ENCODE data around the gene TXNDC2. TPM values are rescaled to one million over a fixed set of nuclear protein-coding genes. Genes with fewer than 3 reads are reported as not detected.

Gene TXNDC2
- total RNA-seq, 1 donor from 2014 or later, result 0.07 TPM

DNA sequence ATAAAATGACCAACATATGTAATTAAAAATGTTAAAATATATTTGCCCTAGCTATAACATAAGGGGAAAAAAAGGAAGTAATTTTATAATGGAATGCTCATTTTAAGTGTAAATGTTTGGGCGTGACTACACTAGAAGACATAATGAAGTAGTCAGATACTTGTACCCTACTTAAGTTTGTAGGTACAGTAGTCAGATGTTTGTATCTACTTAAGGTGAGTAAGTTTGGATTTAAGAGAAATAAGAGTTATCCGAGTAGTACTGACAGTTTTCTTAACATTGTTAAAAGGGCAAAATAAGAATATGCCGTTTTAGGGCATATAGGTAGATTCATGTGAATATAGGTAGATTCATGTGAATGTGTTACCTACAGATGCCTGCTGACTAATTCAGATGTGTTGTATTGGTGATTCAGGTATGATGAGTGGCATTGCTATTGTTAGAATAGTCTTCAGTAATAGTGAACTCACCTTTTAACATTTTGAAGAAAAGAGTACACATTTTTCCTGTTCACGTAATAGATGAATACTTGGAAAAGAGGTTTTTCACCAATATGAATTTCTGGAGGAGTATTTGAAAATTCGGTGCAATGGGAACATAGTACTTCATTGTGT is 43.0 kb downstream of the TXNDC2 start:
- H3K4me3 Mint-ChIP-seq (ENCODE audit: unreplicated experiment), result no peak overlapping the region
- H3K9ac ChIP-seq (ENCODE audit: low read length), result no peak overlapping the region
- H3K79me2 ChIP-seq (ENCODE audit: insufficient read depth, low read length), result peaks cover 100% of the 10 kb centered on the region
- H3K4me2 ChIP-seq (ENCODE audit: low read length), result no peak overlapping the region
- H3K9me3 ChIP-seq (ENCODE audit: insufficient read depth, low read depth, low read length), result no peaks in the 10 kb centered on the region
- H3K36me3 Mint-ChIP-seq (ENCODE audit: low read depth, unreplicated experiment), result peaks cover 13% of the 10 kb centered on the region
- peaks cover 5% of the 10 kb centered on the region for H3K4me1 ChIP-seq (ENCODE audit: insufficient read depth, low read length)
- H3K27me3 ChIP-seq (ENCODE audit: insufficient read depth, low read length), result no peaks in the 10 kb centered on the region
- H3K36me3 ChIP-seq (ENCODE audit: insufficient read depth, low read length), result peaks cover 4% of the 10 kb centered on the region
- H3K27ac ChIP-seq (ENCODE audit: low read depth, low read length), result no peak overlapping the region
- FAIRE-seq (no peak), DNase-seq (ENCODE audit: low read depth) (no peak)
- no peaks in the 10 kb centered on the region for H3K9me3 Mint-ChIP-seq (ENCODE audit: unreplicated experiment)
- no peaks in the 10 kb centered on the region for H3K27me3 Mint-ChIP-seq (ENCODE audit: low read depth, unreplicated experiment)
- peaks cover 88% of the 10 kb centered on the region for H4K20me1 ChIP-seq (ENCODE audit: insufficient read depth, low read length)
- no peak overlapping the region for H3K4me3 ChIP-seq (ENCODE audit: insufficient read depth, low read depth, low read length)
- peaks cover 50% of the 10 kb centered on the region for H3K4me1 Mint-ChIP-seq (ENCODE audit: low read depth, unreplicated experiment)
- H3K27ac Mint-ChIP-seq (ENCODE audit: unreplicated experiment), result no peak overlapping the region
- no peak for TF ChIP-seq EZH2 (IDR thresholded peaks at IDR 0.05; ENCODE audit: insufficient read depth, low read length)
- TF ChIP-seq, protein P1, sequence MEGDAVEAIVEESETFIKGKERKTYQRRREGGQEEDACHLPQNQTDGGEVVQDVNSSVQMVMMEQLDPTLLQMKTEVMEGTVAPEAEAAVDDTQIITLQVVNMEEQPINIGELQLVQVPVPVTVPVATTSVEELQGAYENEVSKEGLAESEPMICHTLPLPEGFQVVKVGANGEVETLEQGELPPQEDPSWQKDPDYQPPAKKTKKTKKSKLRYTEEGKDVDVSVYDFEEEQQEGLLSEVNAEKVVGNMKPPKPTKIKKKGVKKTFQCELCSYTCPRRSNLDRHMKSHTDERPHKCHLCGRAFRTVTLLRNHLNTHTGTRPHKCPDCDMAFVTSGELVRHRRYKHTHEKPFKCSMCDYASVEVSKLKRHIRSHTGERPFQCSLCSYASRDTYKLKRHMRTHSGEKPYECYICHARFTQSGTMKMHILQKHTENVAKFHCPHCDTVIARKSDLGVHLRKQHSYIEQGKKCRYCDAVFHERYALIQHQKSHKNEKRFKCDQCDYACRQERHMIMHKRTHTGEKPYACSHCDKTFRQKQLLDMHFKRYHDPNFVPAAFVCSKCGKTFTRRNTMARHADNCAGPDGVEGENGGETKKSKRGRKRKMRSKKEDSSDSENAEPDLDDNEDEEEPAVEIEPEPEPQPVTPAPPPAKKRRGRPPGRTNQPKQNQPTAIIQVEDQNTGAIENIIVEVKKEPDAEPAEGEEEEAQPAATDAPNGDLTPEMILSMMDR (IDR thresholded peaks at IDR 0.05; ENCODE audit: insufficient read depth, low read depth, low read length), result no peak
- no peak overlapping the region for H2AFZ ChIP-seq (ENCODE audit: low read depth, low read length)

- Histone ChIP-seq H3K79me2 (ENCODE audit: insufficient read depth, low read length) (peaks cover 98% of the 10 kb centered on the region), H3K4me2 (ENCODE audit: low read length) (no peak overlapping the region), H3K27me3 (ENCODE audit: insufficient read depth, low read length) (no peaks in the 10 kb centered on the region), H3K9me3 (ENCODE audit: insufficient read depth, low read depth, low read length) (no peaks in the 10 kb centered on the region), H4K20me1 (ENCODE audit: insufficient read depth, low read length) (peaks cover 84% of the 10 kb centered on the region), H3K4me1 (ENCODE audit: insufficient read depth, low read length) (peaks cover 5% of the 10 kb centered on the region), H3K27ac (ENCODE audit: low read depth, low read length) (no peak overlapping the region), H3K36me3 (ENCODE audit: insufficient read depth, low read length) (peaks cover 8% of the 10 kb centered on the region), H3K9ac (ENCODE audit: low read length) (no peak overlapping the region), H2AFZ (ENCODE audit: low read depth, low read length) (no peak overlapping the region), H3K4me3 (ENCODE audit: insufficient read depth, low read depth, low read length) (no peak overlapping the region)
- H3K4me1 Mint-ChIP-seq (ENCODE audit: low read depth, unreplicated experiment), result peaks cover 40% of the 10 kb centered on the region
- DNase-seq (ENCODE audit: low read depth), result no peak
- H3K9me3 Mint-ChIP-seq (ENCODE audit: unreplicated experiment), result no peaks in the 10 kb centered on the region
- TF ChIP-seq, protein P1 (IDR thresholded peaks at IDR 0.05; ENCODE audit: insufficient read depth, low read depth, low read length), result no peak
- TF ChIP-seq EZH2 (IDR thresholded peaks at IDR 0.05; ENCODE audit: insufficient read depth, low read length), result no peak
- no peaks in the 10 kb centered on the region for H3K27me3 Mint-ChIP-seq (ENCODE audit: low read depth, unreplicated experiment)
- no peak overlapping the region for H3K4me3 Mint-ChIP-seq (ENCODE audit: unreplicated experiment)
- H3K27ac Mint-ChIP-seq (ENCODE audit: unreplicated experiment), result no peak overlapping the region
- peaks cover 13% of the 10 kb centered on the region for H3K36me3 Mint-ChIP-seq (ENCODE audit: low read depth, unreplicated experiment)
- FAIRE-seq, result no peak
Observed at GRCh38 chr18:9930299-9930884, 44.6 kb downstream of the TXNDC2 start.

- DNase-seq (ENCODE audit: low read depth) (no peak), FAIRE-seq (no peak)
- H3K36me3 ChIP-seq (ENCODE audit: insufficient read depth, low read length), result peaks cover 10% of the 10 kb centered on the region
- no peaks in the 10 kb centered on the region for H3K9me3 ChIP-seq (ENCODE audit: insufficient read depth, low read depth, low read length)
- H3K27ac ChIP-seq (ENCODE audit: low read depth, low read length), result no peak overlapping the region
- no peak for TF ChIP-seq EZH2 (IDR thresholded peaks at IDR 0.05; ENCODE audit: insufficient read depth, low read length)
- TF ChIP-seq, protein P1 (IDR thresholded peaks at IDR 0.05; ENCODE audit: insufficient read depth, low read depth, low read length), result no peak
- H3K4me3 ChIP-seq (ENCODE audit: insufficient read depth, low read depth, low read length), result no peak overlapping the region
- H3K9ac ChIP-seq (ENCODE audit: low read length), result no peak overlapping the region
- no peaks in the 10 kb centered on the region for H3K9me3 Mint-ChIP-seq (ENCODE audit: unreplicated experiment)
- H3K4me1 ChIP-seq (ENCODE audit: insufficient read depth, low read length), result peaks cover 3% of the 10 kb centered on the region
- no peaks in the 10 kb centered on the region for H3K27me3 Mint-ChIP-seq (ENCODE audit: low read depth, unreplicated experiment)
- H3K27ac Mint-ChIP-seq (ENCODE audit: unreplicated experiment), result no peak overlapping the region
- H2AFZ ChIP-seq (ENCODE audit: low read depth, low read length), result no peak overlapping the region
- H3K4me2 ChIP-seq (ENCODE audit: low read length), result no peak overlapping the region
- no peak overlapping the region for H3K4me3 Mint-ChIP-seq (ENCODE audit: unreplicated experiment)
- H3K79me2 ChIP-seq (ENCODE audit: insufficient read depth, low read length), result peaks cover 98% of the 10 kb centered on the region
- peaks cover 39% of the 10 kb centered on the region for H3K4me1 Mint-ChIP-seq (ENCODE audit: low read depth, unreplicated experiment)
- H3K27me3 ChIP-seq (ENCODE audit: insufficient read depth, low read length), result no peaks in the 10 kb centered on the region
- H3K36me3 Mint-ChIP-seq (ENCODE audit: low read depth, unreplicated experiment), result peaks cover 13% of the 10 kb centered on the region
- H4K20me1 ChIP-seq (ENCODE audit: insufficient read depth, low read length), result peaks cover 78% of the 10 kb centered on the region
Observed at GRCh38 chr18:9931146-9931545, 45.4 kb downstream of the TXNDC2 start.

Measured in astrocyte (in vitro differentiated cells and primary cell).